Skeletal muscle cell (primary cell): ENCODE data around the gene C8B.

ENCODE experiments used
- DNase-seq: peaks from one replicate; pipeline ENCODE4 v3.0.0-alpha.2; 2010; ENCODE audit warnings: low read depth
- H3K4me3 ChIP-seq: 2 replicates; pipeline ENCODE4 v1.5.1; 2011; ENCODE audit warnings: low read depth, mild to moderate bottlenecking, control low read depth, low read length, moderate library complexity

C8B gene

GRCh38 chr1:56938646-56939045, 27.2 kb downstream of the C8B start:
- DNase-seq: no peak
- no peak overlapping the region for H3K4me3 ChIP-seq

- no peak overlapping the region for H3K4me3 ChIP-seq
- DNase-seq: peak; percentile 91
These were observed 31.3 kb downstream of the C8B start for GRCh38 chr1:56934430-56935060.

GRCh38 chr1:56933606-56934005, 32.2 kb downstream of the C8B start:
- DNase-seq: no peak
- H3K4me3 ChIP-seq: no peak overlapping the region

GRCh38 chr1:56933161-56933560, 32.7 kb downstream of the C8B start:
- no peak overlapping the region for H3K4me3 ChIP-seq
- DNase-seq: no peak

GRCh38 chr1:56931686-56932085, 34.1 kb downstream of the C8B start:
- no peak for DNase-seq
- H3K4me3 ChIP-seq: no peak overlapping the region

GRCh38 chr1:56931211-56931610, 34.6 kb downstream of the C8B start:
- no peak overlapping the region for H3K4me3 ChIP-seq
- no peak for DNase-seq

GRCh38 chr1:56929492-56929891, 36.3 kb downstream of the C8B start:
- no peak for DNase-seq
- H3K4me3 ChIP-seq: no peak overlapping the region

GRCh38 chr1:56927986-56928385, 37.8 kb downstream of the C8B start:
- DNase-seq: no peak
- H3K4me3 ChIP-seq: no peak overlapping the region

- no peak overlapping the region for H3K4me3 ChIP-seq
These were observed 38.6 kb downstream of the C8B start for GRCh38 chr1:56927171-56927570.

GRCh38 chr1:56925193-56925592, 40.6 kb downstream of the C8B start:
- H3K4me3 ChIP-seq: no peak overlapping the region
- DNase-seq: no peak

More at GRCh38 chr1:56927171-56927570, 38.6 kb downstream of the C8B start:
- DNase-seq: no peak

- DNase-seq: no peak
- no peak overlapping the region for H3K4me3 ChIP-seq
These were observed 41.7 kb downstream of the C8B start for GRCh38 chr1:56924116-56924515.

GRCh38 chr1:56923201-56923600, 42.6 kb downstream of the C8B start:
- no peak overlapping the region for H3K4me3 ChIP-seq

GRCh38 chr1:56922507-56922906, 43.3 kb downstream of the C8B start:
- DNase-seq: no peak
- H3K4me3 ChIP-seq: no peak overlapping the region

More at GRCh38 chr1:56923201-56923600, 42.6 kb downstream of the C8B start:
- no peak for DNase-seq

- no peak for DNase-seq
- no peak overlapping the region for H3K4me3 ChIP-seq
These were observed 43.7 kb downstream of the C8B start for GRCh38 chr1:56922070-56922469.

- H3K4me3 ChIP-seq: no peak overlapping the region
- DNase-seq: no peak
These were observed 44.3 kb downstream of the C8B start for GRCh38 chr1:56921479-56921878.

GRCh38 chr1:56920591-56921001, 45.2 kb downstream of the C8B start:
- peak; percentile 84 for DNase-seq
- no peak overlapping the region for H3K4me3 ChIP-seq

GRCh38 chr1:56917356-56917755, 48.5 kb downstream of the C8B start:
- no peak overlapping the region for H3K4me3 ChIP-seq
- no peak for DNase-seq

GRCh38 chr1:56916630-56917029, 49.2 kb downstream of the C8B start:
- DNase-seq: no peak
- H3K4me3 ChIP-seq: no peak overlapping the region

- no peak for DNase-seq
- H3K4me3 ChIP-seq: no peak overlapping the region
These were observed 49.9 kb downstream of the C8B start for GRCh38 chr1:56915960-56916359.

- no peak for DNase-seq
- no peak overlapping the region for H3K4me3 ChIP-seq
These were observed 53.5 kb downstream of the C8B start for GRCh38 chr1:56912325-56912724.

- no peak overlapping the region for H3K4me3 ChIP-seq
- no peak for DNase-seq
These were observed 54.5 kb downstream of the C8B start for GRCh38 chr1:56911098-56911938.
